Posterior vena cava (tissue), 2 donors: ENCODE results near the gene SYT14. TPM values are rescaled to one million over a fixed set of nuclear protein-coding genes. Genes with fewer than 3 reads are reported as not detected.
"Not testable (repeated sequence)": the region's sequence is repeated elsewhere in the genome, so short reads cannot be mapped to it uniquely, and the experiment has no call there.

ENCODE experiments used
- DNase-seq: peaks from one replicate; pipeline ENCODE4 v3.0.0-alpha.2; 2020; ENCODE audit warnings: low spot score
- intact Hi-C, 2 donors: fragments of 100-400 bp; cut with DNase I; formaldehyde crosslinking; loops; one replicate each; pipeline versions ENCODE4 v1.14.1 to v1.14.2; 2022 to 2023
- total RNA-seq, 2 donors: library from RNA; stranded (reverse); fragmentation: NEBNext Ultra II Directional; extraction: Animal tissue kit (Norgen Biotek cat#: 25700); gene quantifications; one replicate each; pipeline ENCODE4 v1.2.1, GENCODE V29; 2021
- donor health status: DM: yes; HTN: yes; CAD: no.
- donor health status: DM: yes; HTN: yes; CAD: no.

SYT14 gene
- total RNA-seq, 2 donors from 2014 or later: not detected

DNA sequence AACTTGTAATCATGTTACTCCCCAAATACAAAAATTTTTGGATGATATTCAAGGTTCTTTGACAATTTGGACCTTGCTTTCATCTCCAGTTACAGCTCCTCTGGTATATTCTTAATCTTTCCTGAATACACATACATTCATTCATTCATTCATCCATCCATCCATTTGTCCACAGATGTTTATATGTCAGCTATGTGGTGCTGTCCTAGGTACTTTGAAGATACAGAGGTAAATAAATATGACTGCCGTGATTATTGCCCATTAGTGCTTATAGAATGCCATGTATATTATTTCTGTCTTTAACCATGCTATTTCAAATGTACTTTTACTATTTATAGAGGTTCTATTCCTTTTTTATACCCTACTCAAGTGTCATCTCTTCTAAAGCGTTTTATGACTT, 72.1 kb downstream of the SYT14 start:
- intact Hi-C loops: no loop called here
- no peak for DNase-seq

DNA sequence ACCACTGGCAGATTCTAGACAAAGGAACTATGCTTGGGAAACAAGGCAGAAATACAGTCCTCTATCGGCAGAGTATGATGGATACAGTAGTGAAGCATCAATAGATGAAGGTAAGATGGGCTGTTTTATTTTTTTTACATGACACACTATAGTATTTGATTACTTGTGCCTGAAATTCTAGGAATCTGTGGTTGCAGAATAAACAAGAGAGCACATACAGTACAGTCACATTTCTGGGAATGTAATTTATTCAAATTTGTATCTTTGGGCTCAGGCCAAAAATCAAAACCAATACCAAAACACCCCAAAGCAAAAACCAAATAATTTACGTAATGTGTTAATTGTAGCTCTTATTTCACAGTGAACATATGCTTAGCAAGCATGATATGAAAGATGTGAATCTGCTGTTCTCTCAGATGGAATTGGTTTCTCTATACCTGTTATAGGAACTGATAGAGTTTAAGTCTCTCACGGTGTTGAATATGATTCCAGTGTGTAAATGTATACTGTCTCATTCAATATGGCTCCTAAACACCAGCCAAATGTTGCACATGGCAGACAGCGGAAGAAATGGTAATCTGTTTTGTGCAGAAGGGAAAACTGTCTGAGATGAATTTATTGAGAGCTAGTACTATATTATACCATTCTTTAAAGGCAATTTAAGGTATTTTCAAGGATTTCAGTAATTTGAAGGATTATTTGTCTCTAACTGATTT, 83.3 kb downstream of the SYT14 start:
- intact Hi-C loops: no loop called here
- DNase-seq: no peak

GRCh38 chr1:210022044-210022443, 84.0 kb downstream of the SYT14 start:
- intact Hi-C loops: no loop called here
- no peak for DNase-seq

GRCh38 chr1:210024282-210024681, 86.3 kb downstream of the SYT14 start:
- intact Hi-C loops: no loop called here
- no peak for DNase-seq

DNA sequence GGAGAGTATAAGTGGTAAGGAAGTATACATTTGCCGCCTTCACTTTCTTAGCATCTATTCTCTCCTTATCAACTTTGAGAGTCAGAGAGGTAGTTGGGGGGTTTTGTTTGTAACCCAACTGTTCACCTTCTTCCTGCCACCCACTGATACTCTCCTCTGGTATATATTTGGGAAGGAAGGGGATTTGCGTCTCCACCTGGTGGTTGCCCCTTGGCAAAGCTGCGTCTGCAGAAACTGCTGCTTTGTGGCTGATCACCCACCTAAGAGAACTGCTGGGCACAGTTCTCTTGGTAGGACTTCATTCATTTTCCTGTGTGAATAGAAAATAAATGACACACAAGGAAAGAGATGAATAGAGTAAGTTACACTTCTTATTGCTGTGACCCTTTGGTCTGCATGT, 87.0 kb downstream of the SYT14 start:
- no peak for DNase-seq
- intact Hi-C loops: no loop called here

DNA sequence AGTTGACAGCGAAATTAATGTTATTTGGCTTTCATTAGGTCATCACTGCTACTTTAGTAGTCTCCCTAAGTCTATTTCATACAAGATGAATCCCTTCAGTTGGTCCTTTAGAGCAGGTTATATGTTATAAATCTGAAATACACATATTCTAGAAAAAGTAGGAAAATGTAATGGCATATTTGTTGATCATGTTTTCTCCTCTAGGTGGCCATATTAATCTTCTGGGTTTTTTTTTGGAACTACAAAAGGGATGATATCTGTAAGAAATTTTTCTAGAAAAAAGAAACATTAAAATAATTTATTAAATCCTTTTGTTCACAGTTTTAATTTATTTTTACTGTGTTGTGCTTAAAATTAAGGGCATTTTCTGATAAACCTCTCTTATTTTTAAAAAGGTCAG, 87.9 kb downstream of the SYT14 start:
- intact Hi-C loops: no loop called here
- no peak for DNase-seq

DNA sequence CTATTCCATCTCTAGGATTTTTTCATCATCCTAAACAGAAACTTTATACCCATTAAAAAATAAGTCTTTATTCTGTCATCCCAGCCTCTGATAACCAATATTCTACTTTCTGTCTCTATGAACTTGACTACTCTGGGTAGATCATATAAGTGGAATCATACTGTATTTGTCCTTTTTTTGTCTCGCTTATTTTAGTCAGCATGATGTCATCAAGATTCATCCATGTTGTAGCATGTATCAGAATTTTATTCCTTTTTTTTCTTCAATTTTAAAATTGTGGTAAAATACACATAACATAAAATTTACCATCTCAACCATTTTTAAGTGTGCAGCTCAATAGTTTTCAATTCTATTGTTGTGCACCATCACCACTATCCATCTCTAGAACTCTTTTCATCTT, 90.0 kb downstream of the SYT14 start:
- intact Hi-C loops: no loop called here

GRCh38 chr1:210031473-210031872, 93.5 kb downstream of the SYT14 start:
- intact Hi-C loops: no loop called here
- DNase-seq: no peak

More for the DNA sequence above, 90.0 kb downstream of the SYT14 start:
- DNase-seq: no peak

- no peak for DNase-seq
Observed at GRCh38 chr1:210043058-210043457, 105.0 kb downstream of the SYT14 start.

GRCh38 chr1:210049616-210050015, 111.6 kb downstream of the SYT14 start:
- intact Hi-C loops: no loop called here
- DNase-seq: no peak

More at GRCh38 chr1:210043058-210043457, 105.0 kb downstream of the SYT14 start:
- intact Hi-C loops: no loop called here

DNA sequence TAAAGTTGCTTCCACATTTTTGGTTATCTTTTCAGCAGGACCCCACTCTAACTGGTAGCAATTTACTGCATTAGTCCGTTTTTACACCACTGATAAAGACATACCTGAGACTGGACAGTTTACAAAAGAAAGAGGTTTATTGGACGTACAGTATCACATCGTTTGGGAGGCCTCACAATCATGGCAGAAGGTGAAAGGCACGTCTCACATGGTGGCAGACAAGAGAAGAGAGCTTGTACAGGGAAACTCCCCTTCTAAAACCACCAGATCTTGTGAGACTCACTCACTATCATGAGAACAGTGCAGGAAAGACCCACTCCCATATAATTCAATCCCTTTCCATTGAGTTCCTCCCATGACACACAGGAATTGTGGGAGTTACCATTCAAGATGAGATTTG, 112.5 kb downstream of the SYT14 start:
- intact Hi-C loops, DNase-seq: not testable (repeated sequence)

GRCh38 chr1:210053126-210053525, 115.1 kb downstream of the SYT14 start:
- DNase-seq: no peak
- intact Hi-C loops: no loop called here

DNA sequence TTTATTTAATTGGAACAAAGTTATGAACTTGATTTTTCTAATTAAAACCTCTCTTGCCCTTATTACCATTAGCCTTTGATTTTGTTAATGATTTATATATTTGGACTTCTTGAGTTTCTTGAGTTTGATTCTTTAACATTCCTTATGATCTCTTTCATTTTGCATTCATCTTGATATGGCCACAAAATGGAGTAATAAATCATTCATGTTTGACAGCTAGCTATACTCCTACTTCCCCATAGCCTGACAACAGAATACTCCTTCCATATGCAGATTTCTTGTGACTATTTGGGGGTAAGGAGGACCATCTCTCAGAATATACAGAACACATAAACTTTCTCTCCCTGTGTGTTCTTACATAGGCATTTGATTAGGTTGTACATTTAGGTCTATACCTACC, 119.6 kb downstream of the SYT14 start:
- intact Hi-C loops: no loop called here
- no peak for DNase-seq

DNA sequence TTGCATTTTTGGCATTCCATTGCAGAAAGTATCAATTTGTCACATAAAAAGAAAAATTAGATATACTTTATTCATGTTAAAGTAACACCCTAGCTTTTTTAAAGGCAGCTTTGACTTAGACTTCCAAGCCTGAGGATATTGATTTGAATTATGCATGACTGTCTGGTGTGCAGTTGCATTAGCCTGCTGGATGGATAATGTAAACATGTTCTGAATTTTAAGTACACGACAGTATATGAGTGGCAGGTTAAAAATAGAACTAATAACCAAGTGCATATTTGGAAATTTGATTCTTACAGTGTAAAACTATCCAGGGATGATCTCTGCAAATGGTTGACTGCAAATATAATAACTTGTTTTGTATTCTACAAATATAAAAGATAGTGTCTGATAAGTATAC, 124.0 kb downstream of the SYT14 start:
- no peak for DNase-seq
- intact Hi-C loops: no loop called here

GRCh38 chr1:210070531-210070930, 132.5 kb downstream of the SYT14 start:
- intact Hi-C loops: no loop called here
- DNase-seq: no peak

DNA sequence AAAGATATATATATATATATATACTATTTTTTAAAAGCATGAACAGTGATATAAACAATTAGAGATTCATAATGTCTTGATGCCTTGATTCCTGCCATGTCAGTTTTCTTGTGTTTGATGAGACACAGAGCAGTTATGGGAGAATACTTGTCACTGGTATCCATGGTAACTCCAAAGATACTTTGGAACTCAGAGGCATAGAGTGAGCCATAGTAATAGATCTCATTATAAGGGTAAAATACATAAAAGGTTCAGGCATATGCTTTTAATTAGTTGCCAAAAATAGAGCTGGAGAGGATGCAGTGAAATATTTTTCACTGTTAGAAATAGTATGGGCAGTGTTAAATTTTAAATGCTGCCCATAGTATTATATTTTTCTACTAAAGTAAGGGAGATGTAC, 134.1 kb downstream of the SYT14 start:
- intact Hi-C loops: no loop called here
- DNase-seq: no peak

DNA sequence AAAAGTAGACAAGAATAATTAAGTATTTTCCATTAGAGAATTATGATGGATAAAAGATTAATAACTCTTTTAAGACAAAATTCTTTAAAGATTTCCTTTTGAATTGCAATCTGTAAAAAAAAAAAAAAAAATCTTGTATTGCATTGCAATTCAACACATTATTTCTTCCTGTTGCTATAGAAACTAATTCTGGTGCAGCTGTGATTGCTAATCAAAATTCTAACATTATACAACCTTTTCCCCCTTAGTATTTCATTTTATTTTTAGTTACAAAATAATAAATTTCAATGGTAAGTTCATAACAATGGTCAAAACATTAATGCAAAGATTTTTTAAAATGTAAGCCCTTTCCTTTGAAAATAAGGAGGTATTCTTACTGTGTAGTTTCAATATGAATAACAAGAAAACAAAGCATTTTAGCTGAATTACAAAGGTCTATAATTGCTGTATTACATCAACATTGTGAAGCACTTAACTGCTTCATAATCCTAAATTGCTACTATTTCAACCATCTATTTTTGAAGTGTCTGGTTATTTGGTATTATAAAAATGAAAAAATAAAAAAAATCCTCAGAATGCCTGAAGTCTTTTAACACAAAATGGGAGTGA, 135.0 kb downstream of the SYT14 start:
- intact Hi-C loops: no loop called here
- DNase-seq: no peak

DNA sequence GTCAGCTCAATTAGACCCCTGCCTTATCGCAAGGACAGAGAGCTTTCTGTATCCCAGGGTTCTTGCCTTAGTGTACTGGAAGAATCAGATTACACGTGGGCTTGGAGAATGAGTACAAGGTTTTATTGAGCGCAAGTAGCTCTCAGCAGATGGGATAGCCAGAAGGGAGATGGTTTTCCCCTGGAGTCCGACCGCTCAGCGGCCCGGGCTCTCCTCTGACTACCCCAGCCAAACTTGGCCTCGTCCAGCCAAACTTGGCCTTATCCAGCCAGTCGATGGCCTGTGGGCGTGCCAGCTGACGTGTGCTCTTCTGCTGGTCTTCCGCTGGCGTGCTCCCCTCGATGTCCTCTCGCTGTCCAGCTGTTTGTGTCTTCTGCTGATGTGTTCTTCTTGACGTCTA, 136.9 kb downstream of the SYT14 start:
- intact Hi-C loops: loop anchor here in 1 of 2 donors (5.0 kb wide), 1 partner anchor 978 kb away; no protein-coding TSS in a partner anchor
- DNase-seq: no peak

DNA sequence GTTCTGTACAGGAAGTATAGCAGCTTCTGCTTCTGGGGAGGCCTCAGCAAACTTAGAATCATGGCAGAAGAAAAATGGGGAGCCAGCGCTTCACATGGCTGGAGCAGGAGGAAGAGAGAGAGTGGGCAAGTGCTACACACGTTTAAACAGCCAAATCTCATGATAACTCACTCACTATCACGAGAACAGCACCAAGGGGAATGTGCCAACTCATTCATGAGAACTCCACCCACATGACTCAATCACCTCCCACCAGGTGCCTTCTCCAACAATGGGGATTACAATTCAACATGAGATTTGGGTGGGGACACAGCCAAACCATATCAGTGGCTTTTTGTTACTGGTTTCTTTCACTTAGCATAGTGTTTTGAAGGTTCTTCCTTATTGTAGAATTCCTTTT, 138.6 kb downstream of the SYT14 start:
- intact Hi-C loops: loop anchor here in 1 of 2 donors (5.0 kb wide), 1 partner anchor 979 kb away; no protein-coding TSS in a partner anchor
- no peak for DNase-seq

DNA sequence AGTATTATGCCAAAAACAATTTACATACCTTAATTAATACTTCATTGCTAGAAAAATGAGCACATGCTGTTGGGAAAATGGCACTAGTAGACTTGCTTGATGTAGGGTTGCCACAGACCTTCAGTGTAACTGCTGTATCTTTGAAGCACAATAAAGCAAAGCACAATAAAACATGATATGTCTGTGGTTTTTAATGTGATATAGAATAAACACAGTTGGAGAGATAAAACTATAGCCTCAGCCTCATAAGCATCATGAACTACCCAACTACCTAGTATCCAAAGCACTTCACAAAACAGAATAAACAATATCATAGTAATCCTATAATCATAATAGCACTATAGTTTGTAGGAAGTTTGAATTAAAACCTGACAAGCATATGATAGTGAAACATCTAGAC, 143.5 kb downstream of the SYT14 start:
- intact Hi-C loops: no loop called here
- no peak for DNase-seq

GRCh38 chr1:210085359-210085758, 147.3 kb downstream of the SYT14 start:
- no peak for DNase-seq
- intact Hi-C loops: no loop called here
